Activated CD4-positive, alpha-beta T cell treated with anti-CD3 and anti-CD28 coated beads, Interleukin-2, Interleukin-4, amounts not matched to agents 100 ng/mL and 50 ng/mL, durations not matched to agents 16 hours and 8 hours (primary cell): ENCODE results near the gene INS.

Source experiments
- DNase-seq: peaks from one replicate; pipeline ENCODE4 v3.0.0-alpha.2; 2020; ENCODE audit warnings: low spot score

INS gene

DNA sequence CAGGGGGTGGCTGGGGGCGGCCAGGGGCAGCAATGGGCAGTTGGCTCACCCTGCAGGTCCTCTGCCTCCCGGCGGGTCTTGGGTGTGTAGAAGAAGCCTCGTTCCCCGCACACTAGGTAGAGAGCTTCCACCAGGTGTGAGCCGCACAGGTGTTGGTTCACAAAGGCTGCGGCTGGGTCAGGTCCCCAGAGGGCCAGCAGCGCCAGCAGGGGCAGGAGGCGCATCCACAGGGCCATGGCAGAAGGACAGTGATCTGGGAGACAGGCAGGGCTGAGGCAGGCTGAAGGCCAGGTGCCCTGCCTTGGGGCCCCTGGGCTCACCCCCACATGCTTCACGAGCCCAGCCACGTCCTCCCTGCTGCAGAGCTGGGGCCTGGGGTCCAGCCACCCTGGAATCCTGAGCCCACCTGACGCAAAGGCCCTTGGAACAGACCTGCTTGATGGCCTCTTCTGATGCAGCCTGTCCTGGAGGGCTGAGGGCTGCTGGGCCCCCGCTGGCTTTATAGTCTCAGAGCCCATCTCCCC lies at the start of gene INS:
Gene INS (minus strand): TSS at position 474 of the 524 bp plus-strand sequence. CDS start 238 bp downstream, at position 236.
- no peak for DNase-seq

DNA sequence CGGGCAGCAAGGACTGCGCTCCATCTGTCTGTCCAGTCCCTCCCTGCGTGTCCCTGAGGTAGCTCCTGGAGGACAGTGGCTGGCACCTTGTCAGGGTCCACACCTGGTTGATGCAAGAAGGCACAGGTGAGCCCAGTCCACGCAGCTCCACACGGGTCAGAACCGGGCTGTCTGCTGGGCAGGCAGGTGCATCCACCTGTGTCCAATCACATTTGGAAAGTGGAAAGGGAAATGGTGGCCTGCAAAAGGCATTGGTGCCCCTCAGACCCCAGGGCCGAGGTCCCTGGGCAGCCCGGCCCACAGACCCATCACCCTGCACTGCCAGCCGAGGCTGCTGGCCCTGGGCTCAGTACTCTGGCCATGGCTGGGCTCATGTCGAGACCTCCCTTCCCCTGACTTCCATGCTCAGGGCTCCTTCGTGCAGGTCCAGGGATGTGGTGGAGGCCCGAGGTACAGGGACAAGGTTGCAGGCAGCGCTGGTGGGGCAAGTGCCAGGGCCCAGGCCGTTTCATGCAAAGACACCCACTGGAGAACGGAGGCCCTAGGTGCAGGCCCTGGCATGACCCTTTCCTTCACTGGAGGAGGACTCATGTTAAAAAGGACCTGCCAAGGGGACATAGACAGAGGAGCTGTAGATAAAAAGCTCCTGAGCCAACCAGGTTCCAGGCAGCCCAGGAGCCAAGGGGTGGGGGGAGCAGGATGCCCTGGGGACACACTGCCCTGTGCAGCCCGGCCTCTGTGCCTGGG lies 49.5 kb upstream of the INS start:
- no peak for DNase-seq

DNA sequence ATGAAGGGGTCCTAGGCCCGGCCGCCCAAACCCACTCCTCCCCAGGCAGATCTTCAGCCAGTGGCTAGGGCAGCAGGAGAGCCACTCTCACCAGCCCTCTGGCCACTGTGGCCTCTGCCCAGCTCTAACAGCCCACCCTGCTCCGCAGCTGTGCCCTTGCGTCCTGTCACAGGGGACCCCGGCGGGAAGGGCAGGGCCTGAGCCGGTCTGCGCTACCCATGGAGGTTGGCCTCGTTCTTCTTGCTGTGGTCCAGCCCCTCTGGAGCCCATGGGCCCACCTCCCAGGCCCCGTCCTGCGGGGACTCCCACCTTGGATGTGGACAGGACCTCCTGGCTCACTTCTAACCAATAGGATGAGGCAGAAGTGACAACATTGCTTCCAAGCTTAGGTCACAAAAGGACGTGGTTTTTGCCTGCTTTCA lies 48.9 kb upstream of the INS start:
- no peak for DNase-seq

DNA sequence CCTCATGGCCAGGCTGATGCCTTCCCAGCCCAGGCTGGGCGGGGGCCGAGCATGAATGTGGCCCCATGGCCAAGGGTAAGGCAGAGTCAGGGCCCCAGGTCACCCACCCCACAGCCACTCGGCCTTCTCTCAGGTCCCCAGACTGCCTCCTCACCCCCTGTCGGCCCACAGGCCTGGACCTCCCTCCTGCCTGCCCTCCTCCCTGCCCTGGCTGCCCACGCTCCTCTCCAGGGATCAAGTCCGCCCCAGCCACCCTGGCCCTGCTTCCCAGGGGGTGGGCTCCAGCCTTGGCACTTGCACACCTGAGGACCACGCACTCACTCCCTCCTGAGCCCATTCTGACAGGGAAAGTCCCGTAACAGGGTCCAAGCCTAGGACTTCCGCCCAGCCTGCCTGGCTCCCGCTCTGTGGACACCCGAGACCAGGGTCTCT lies 48.4 kb upstream of the INS start:
- DNase-seq: no peak

DNA sequence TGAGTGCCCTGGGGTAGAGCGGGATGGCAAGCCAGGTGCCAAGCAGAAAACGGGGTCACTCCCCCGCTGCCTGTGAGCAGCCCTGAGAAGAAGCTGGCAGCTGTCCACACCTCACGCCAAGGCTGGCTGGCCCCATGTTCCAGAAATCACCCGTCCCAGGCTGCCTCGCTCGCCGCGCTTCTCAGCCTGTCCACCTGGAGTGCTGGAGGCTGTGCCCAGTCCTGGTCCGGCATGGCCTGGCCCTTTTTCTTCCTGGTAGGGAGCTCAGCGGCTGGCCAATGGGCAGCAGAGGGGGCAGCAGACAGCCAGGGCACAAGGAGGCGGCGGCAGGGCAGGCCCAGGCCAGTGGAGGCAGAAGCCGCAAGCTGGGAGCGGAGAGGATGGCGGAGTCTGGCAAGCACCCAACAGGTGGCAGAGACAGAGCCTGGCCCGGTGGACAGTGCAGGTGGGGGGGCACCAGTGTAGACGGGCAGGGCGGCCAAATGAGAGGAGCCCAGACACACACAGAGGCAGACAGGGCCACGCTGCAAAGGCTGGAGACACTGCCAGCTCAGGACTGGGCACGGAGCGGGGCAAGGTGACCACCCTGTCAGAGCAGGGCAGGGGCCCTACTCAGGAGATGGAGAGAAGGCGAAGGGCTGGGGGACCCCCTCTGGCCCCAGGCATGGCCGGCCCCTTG lies 47.8 kb upstream of the INS start:
- no peak for DNase-seq

DNA sequence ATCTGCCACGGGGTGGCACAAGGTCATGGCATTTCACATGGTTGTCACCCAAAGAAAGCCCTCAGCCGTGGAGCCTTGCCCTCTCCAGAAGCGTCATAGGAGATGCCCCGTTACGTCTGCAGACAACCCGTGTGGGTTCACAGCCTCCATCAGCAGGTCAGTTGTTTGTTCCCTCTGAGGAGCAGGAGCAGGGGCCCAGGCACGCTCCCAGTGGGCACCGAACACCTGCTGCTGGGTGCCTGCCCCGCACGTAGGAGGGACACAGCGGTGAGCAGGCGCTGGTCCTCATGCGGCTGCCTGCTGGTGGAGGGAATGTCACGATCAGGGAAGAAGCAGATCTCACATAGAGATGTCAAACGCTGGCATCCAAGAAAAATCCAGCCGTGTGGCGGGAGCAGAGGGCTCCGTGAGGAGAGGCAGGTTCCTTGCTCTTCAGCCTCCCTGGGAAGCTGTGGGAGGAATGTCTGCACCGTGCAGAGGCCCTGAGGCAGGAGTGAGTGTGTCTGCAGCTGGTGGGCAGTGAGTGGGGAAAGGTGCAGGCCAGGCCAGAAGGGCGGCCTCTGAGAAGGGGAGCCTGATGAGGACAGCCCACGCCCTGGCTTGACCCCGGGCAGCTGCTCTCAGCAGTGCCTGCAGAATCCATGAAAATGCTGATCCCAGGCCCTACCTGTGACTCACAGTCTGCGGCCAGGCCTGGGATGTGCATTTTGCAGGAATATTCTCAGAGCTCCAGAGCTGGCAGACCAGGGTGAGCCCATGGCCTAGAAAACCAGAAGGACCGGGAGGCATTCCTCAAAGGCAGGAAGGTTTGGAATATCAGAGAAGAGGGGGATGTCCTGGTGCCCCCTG lies 47.0 kb upstream of the INS start:
- DNase-seq: no peak

DNA sequence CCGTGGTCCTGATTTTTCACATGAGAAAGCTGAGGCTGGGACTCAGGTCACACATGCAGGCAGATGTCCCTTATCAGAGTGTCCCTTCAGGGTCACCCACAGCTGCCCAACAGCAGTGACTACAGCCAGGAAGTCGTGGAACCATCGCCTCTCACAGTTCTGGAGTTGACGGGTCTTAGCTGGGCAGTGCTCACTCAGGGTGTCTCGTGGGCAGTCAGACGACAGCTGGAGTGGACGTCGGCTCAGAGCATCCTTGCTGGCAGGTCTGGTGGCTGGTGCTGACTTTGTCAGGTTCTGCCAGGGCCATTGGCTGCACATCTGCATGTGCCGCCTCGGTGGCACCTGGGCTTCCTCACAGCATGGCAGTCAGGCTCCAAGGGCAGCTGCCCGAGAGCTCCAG lies 46.2 kb upstream of the INS start:
- DNase-seq: no peak

DNA sequence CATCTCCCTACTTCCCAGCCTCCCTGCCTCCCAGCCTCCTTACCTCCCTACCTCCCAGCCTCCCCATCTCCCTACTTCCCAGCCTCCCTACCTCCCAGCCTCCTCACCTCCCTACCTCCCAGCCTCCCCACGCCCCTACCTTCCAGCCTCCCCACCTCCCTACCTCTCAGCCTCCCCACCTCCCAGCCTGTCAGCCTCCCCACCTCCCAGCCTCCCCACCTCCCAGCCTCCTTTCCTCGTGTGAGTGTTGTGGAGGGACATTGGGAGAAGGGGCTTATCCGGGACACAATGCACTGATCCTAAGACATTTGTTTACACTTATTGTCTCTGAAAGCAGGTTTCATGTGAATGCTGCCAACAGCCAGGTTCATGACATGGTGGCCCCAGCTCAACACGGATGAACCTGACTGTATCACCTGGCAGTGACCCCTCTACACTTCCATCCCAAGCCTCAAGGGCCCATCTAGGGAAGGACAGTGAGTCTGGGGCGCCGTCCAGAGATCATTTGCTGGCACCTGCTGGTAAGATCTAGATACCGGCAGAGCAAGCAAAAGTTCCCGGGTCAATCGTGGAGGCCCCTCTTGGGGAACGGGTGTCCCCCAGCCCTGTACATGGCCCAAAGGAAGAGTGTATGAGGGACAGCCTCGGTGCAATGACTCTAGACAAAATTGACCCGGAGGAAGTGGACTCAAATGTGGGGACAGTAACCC lies 45.1 kb upstream of the INS start:
- no peak for DNase-seq

DNA sequence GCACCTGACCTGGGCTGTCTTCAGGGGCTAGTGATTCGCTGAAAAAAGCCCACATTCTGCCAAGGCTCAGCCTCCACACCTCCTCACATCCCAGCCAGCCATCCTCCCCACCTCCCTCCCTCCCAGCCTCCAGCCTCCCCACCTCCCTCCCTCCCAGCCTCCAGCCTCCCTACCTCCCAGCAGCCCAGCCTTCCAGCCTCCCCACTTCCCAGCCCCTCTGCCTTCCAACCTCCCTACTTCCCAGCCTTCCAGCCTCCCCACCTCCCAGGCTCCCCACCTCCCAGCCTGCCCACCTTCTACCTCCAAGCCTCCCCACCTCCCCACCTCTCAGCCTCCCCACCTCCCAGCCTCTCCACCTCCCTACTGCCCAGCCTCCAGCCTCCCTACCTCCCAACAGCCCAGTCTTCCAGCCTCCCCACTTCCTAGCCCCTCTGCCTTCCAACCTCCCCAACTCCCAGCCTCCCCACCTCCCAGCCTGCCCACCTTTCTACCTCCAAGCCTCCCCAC lies 44.3 kb upstream of the INS start:
- DNase-seq: no peak

DNA sequence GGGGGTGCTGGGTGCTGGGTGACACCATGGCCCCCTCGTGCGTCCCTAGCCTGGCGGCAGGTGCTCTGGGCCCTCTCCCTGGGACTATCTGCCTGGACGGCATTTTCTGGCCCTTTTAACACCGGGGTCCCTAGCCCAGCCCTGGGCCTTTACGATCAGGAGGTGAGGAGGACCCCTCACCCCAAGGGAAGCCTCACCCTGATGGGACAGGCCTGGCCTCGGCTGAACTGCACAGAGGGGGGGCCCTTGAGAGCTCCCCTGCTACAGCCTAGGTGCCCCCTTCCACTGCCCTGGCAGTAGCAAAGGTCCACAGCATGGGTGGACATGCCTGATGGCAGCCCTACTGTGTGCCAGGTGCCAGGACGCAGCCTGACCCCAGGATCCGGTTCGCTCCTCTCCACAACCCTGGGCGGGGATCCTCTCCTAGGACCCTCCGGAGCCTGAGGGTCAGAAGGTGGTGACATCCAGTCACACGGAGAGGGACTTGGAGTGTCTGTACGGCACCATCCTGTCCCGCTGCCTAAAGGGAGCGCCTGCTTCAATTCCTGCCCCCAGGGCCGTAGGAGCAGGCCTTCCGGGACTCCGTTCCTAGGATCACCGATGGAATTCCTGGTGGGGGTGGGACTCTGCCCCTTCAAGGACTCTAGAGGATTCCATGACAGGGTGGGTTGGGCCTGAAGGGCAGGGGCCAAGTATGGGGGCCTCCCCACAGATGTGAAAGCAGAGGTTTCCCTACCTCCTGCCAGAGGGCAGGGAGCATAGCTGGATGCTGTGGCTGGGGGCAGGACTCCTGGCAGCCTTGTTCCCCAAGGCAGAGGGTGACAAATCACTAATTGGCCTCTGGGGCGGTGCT lies 43.6 kb upstream of the INS start:
- DNase-seq: no peak

DNA sequence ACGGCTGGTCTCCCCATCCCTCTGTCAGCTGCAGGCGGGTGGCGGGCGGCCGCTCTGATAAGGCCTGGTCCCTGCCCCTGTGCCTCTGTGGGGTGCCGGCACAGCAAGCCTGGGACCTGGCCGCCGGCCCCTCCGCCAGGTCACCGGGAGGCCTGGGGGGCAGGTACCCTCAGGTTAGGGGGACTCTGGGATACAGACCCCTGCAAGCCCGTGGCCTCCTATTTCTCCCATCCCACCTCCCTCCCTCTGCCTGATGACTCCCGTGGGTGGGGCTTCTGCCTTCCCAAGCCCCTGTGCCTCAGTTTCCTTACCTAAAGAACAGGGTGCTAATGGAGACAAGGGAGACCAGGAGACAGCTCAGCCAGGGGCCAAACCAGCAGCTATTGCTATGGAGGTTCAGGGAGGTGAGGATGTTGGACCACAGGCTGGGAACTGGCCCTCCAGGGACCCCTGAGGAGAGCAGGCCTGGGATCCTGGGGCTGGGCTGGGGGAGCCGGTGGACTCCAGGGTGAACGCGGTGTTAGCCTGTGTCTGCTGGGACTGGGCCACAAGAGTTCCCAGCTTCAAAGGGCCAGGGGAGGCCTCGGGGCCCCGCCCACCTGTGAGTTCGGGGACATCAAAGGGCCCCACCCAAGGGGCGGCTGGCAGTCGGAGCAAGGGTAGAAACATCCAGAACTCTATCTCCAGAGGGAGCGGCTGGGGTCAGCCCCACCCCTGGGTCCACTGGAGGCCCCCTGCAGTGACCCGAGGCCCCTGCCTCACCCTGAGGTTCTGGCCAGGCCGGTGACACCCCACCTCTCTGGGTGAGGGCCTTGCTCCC lies 42.6 kb upstream of the INS start:
- DNase-seq: no peak

DNA sequence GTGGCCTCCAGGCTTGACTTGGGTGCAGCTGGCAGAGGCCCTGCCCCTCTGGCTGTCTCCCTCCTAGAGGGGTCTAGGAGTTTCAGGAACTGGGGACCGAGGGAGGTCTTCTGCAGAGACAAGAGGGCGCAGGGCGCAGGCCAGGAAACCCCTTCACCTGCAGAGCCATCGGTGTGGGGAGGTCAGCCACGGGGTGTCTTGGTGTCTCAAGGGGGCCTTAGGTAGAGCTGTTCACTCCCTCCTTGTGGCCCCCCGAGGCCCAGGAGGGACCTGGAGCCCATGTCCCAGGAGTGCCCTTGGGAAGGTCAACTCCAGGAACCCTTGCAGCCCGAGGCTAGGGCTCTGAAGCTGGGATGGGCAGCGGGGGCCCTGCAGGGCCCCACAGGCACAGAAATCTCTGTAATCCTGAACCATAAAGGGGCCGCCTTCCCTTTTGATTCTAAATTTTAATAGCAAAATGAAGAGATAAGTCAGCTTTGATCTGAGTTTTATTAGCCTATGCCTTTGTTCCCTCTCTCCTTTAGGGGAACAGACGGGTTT lies 42.0 kb upstream of the INS start:
- DNase-seq: no peak

DNA sequence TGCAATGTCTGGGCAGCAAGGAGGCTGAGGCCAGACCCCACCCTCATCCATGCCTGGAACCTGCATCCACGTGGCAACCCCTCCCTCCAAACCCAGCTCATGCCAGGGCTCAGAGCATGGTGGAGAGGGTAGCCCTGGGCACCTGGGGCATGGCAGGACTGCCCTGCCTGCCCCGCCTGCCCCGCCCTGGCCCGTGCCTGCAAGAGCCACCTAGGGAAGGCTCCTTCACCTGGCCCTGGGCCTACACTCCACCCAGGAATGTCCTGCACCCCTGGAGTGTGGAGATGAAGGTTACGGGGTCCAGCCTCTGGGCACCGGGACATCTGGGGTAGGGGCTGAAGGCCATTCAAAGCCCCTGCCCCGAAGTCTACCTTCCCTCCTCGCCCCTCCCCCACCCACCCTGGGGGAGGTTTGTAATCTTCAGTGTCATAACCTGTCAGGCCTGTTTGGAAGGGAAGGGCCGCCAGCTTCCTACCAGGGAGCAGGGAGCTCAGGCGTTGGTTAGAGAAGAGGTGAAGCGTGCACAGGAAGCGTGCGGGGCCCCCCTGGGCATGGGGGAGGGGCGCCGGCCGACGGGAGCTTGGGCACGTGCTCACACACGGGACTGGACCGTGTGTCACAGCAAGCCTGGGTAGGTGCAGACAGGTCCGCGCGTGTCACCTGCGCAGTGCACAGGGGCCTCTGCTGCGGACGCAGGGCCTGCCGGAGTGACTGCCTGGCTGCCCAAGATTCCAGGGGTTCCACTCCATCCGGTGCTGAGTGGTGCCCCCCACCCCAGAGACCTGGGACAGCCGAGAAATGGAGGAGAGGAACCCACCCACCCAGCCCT lies 41.3 kb upstream of the INS start:
- no peak for DNase-seq

DNA sequence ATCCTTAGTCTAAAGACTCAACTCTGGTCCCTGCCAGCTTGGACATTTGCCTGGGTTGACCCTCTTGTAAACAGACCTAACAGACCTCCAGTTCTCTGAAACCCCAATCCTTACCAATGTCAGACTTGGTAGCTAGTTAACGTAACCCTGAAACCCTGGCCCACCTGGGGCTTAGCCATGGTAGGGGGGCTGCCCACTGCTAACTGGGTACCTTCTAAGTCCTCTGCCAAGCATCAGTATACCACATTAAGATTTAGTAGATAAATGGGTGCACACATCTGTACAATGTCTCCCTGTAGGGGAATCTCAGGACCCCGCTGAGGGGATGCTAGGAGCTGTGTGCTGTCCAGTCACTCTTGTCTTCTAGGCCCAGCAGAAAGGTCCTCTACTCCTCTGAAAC lies 40.5 kb upstream of the INS start:
- DNase-seq: no peak

DNA sequence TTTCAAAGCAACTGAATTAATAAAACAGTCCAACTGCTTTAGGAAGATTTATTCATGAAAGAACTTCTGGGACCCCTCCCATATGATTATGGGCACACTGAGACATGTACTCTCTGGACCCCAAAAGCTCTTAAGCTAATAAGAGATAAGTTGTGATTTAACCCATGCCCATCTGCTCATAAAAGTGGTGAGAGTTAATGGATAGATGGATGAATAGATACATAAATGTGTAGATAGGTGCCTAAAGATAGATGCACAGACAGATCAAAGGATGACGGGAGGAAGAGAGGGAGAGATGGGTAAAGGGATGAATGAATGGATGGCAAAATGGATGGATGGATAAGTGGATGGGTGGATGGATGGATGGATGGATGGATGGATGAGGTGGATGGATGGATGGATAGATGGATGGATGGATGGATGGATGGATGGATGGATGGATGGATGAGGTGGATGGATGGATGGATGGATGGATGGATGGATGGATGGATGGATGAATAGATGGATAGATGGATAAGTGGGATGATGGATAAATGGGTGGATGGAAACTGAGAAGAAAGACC lies 40.0 kb upstream of the INS start:
- DNase-seq: no peak

DNA sequence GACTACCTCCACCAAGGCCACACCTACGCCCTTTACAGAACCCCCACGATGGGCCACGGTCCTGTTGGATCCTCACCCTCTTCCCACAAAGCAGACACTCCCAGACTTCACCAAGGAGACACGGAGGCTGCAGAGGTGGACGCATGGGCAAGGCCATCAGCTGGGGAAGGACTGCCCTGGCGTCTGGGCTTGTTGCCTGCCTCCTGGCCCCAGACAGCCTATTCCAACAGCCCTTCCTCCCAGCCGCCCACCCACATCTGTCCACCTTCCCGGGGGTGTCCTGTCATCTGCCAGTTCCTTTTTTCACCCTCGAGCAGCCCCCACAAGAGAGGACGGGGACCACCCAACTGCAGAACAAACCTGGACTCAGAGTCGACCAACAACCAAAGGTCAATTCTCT lies 39.5 kb upstream of the INS start:
- no peak for DNase-seq

DNA sequence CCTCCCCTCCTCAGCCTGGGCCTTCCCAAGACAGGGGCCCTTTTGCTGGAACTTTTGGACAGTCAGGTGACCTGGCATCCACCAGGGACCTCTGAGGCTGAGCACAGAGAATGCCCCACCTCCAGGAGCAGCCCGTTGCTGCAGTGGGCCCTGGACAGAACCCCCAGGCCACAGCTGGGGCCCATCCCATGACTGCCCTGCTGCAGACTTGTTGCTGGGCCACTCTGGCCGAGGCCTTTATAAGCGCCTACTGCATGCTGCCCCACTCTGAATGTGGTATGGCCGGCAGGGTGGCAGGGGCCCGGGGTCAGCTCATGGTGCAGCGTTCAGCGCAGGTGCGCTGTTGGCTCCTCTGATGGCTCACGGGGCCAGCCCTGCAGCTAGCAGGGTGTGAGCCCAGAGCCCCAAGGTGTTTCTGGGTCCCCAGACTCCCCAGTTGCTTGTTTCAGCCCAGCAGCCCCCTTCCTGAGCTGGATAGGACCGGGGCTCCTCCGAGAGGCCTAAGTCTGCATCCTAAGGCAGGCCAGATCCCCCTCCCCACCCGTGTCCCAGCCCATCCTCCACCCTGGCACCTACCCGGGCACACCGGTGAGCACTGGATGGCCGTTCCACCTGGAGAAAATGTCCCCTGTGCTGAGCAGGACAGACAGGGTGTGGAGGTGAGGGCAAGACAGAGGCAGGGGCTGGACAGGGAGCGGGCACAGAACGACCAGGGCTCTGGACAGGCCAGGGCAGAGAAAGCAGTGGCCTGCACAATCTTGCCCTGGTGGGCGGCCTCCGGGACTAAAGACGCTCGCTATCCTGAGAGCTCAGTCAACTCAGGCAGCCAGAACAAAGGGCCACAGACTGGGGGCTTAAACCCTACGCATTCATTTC lies 38.7 kb upstream of the INS start:
- no peak for DNase-seq
